ENCODE data around the gene PTH2.

Gene PTH2

GRCh38 chr19:49430678-49431329, 7.6 kb upstream of the PTH2 start:
- DNase-seq, result no peak

- DNase-seq, result no peak
These were observed 7.0 kb upstream of the PTH2 start for GRCh38 chr19:49430172-49430677.

GRCh38 chr19:49428547-49429451, 5.6 kb upstream of the PTH2 start:
- DNase-seq, result no peak

- peak; percentile 21 for DNase-seq
These were observed 4.8 kb upstream of the PTH2 start for GRCh38 chr19:49427855-49428546.

GRCh38 chr19:49427339-49427738, 4.1 kb upstream of the PTH2 start:
- DNase-seq, result no peak

GRCh38 chr19:49425922-49426592, 2.8 kb upstream of the PTH2 start:
- no peak for DNase-seq

GRCh38 chr19:49425178-49425577, 1.9 kb upstream of the PTH2 start, which contains the start of gene GFY:
TSS of gene GFY (plus strand) at chr19:49425388. CDS start at chr19:49426431, 1,043 bp downstream.
- no peak for DNase-seq

- peak; percentile 31 for DNase-seq
These were observed 703 bp upstream of the PTH2 start for GRCh38 chr19:49423985-49424303.

- peak; percentile 30 for DNase-seq
These were observed 702 bp downstream of the PTH2 start for GRCh38 chr19:49422407-49423070.

GRCh38 chr19:49421878-49422202, 1.4 kb downstream of the PTH2 start:
- no peak for DNase-seq

- no peak for DNase-seq
These were observed 2.0 kb downstream of the PTH2 start for GRCh38 chr19:49421039-49421877.

- no peak for DNase-seq
These were observed 3.0 kb downstream of the PTH2 start for GRCh38 chr19:49420227-49420626.

- DNase-seq, result no peak
These were observed 4.1 kb downstream of the PTH2 start for GRCh38 chr19:49419173-49419572.

- no peak for DNase-seq
These were observed 4.7 kb downstream of the PTH2 start for GRCh38 chr19:49418511-49418910.

- no peak for DNase-seq
These were observed 6.2 kb downstream of the PTH2 start for GRCh38 chr19:49417088-49417487.

- no peak for DNase-seq
These were observed 7.4 kb downstream of the PTH2 start for GRCh38 chr19:49415810-49416200.

GRCh38 chr19:49415102-49415809, 8.0 kb downstream of the PTH2 start:
- DNase-seq, result no peak

- no peak for DNase-seq
These were observed 9.0 kb downstream of the PTH2 start for GRCh38 chr19:49414256-49414655.

GRCh38 chr19:49413348-49413747, 9.9 kb downstream of the PTH2 start:
- DNase-seq, result no peak

- DNase-seq, result no peak
These were observed 11.4 kb downstream of the PTH2 start for GRCh38 chr19:49411681-49412326.
